Measurements from ENCODE around the gene MAP10. TPM values are rescaled to one million over a fixed set of nuclear protein-coding genes. Genes with fewer than 3 reads are reported as not detected.

The MAP10 gene
- total and polyA plus RNA-seq, 2 experiments from 2014 or later, result 2.9 to 3.3 TPM

- Mint-ChIP-seq H3K27ac (no peak overlapping the region), H3K9me3 (peaks cover 11% of the 10 kb centered on the region), H3K4me1 (peaks cover 29% of the 10 kb centered on the region), H3K36me3 (ENCODE audit: low read depth) (peaks cover 4% of the 10 kb centered on the region; the same call in 2 of the 3 replicates), H3K27me3 (ENCODE audit: insufficient read depth, low read depth, poor library complexity) (no peaks in the 10 kb centered on the region), H3K4me3 (no peak overlapping the region)
- H2AFZ ChIP-seq, result no peak overlapping the region
- H3F3A ChIP-seq (replicated peaks; ENCODE audit: low read depth), result no peaks in the 10 kb centered on the region
- no peak overlapping the region for H3K27ac ChIP-seq (ENCODE audit: low read depth)
- TF ChIP-seq ZNF331 (CRISPR knock-in tag; IDR thresholded peaks at IDR 0.05; ENCODE audit: low read depth) (no peak), ZNF114 (CRISPR knock-in tag; IDR thresholded peaks at IDR 0.05) (no peak), EZH2phosphoT487 (IDR thresholded peaks at IDR 0.05; ENCODE audit: unreplicated experiment) (no peak)
- TF ChIP-seq, protein P1, sequence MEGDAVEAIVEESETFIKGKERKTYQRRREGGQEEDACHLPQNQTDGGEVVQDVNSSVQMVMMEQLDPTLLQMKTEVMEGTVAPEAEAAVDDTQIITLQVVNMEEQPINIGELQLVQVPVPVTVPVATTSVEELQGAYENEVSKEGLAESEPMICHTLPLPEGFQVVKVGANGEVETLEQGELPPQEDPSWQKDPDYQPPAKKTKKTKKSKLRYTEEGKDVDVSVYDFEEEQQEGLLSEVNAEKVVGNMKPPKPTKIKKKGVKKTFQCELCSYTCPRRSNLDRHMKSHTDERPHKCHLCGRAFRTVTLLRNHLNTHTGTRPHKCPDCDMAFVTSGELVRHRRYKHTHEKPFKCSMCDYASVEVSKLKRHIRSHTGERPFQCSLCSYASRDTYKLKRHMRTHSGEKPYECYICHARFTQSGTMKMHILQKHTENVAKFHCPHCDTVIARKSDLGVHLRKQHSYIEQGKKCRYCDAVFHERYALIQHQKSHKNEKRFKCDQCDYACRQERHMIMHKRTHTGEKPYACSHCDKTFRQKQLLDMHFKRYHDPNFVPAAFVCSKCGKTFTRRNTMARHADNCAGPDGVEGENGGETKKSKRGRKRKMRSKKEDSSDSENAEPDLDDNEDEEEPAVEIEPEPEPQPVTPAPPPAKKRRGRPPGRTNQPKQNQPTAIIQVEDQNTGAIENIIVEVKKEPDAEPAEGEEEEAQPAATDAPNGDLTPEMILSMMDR (conservative IDR thresholded peaks at IDR 0.05; ENCODE audit: low read depth in 2 of 2), result no peak
- no peak overlapping the region for H3K4me3 ChIP-seq
- H3K79me2 ChIP-seq (replicated peaks; ENCODE audit: insufficient read depth), result no peaks in the 10 kb centered on the region
- DNase-seq (ENCODE audit: low spot score), result no peak
- H3K27me3 ChIP-seq (ENCODE audit: insufficient read depth), result no peaks in the 10 kb centered on the region
- no peak for ATAC-seq
- peaks cover 15% of the 10 kb centered on the region for H3K4me1 ChIP-seq (ENCODE audit: insufficient read depth)
- 0 out of 2 replicates have a peak, but pooled peaks cover 4% of the 10 kb centered on the region for H3K9me2 ChIP-seq (ENCODE audit: insufficient read depth)
- no peaks in the 10 kb centered on the region for H4K20me1 ChIP-seq (replicated peaks; ENCODE audit: insufficient read depth)
- no peak overlapping the region for H3K4me2 ChIP-seq
- H3K36me3 ChIP-seq (ENCODE audit: insufficient read depth), result no peaks in the 10 kb centered on the region
Observed at GRCh38 chr1:232765542-232765941, 39.7 kb upstream of the MAP10 start.

GRCh38 chr1:232766241-232766890 is 38.9 kb upstream of the MAP10 start:
- H3F3A ChIP-seq (replicated peaks; ENCODE audit: low read depth), result no peaks in the 10 kb centered on the region
- H3K36me3 Mint-ChIP-seq (ENCODE audit: low read depth), result peaks cover 4% of the 10 kb centered on the region; the same call in 2 of the 3 replicates
- H3K9me3 Mint-ChIP-seq, result peaks cover 11% of the 10 kb centered on the region
- H4K20me1 ChIP-seq (replicated peaks; ENCODE audit: insufficient read depth), result no peaks in the 10 kb centered on the region
- no peaks in the 10 kb centered on the region for H3K9me2 ChIP-seq (ENCODE audit: insufficient read depth)
- H3K79me2 ChIP-seq (replicated peaks; ENCODE audit: insufficient read depth), result no peaks in the 10 kb centered on the region
- TF ChIP-seq STAT1 (IDR thresholded peaks at IDR 0.05; ENCODE audit: unreplicated experiment), result no peak
- no peak for TF ChIP-seq JUNB (IDR thresholded peaks at IDR 0.05; ENCODE audit: unreplicated experiment)
- TF ChIP-seq POLR2AphosphoS5 (IDR thresholded peaks at IDR 0.05; ENCODE audit: low read depth), result no peak
- no peak for TF ChIP-seq NANOG (IDR thresholded peaks at IDR 0.05; ENCODE audit: borderline replicate concordance)
- no peak overlapping the region for H3K4me3 ChIP-seq
- H3K4me1 Mint-ChIP-seq, result peaks cover 34% of the 10 kb centered on the region
- peak; percentile 11 for DNase-seq (ENCODE audit: low spot score)
- no peak overlapping the region; the same call in 1 of the 2 replicates for H3K27ac Mint-ChIP-seq
- H3K4me3 Mint-ChIP-seq, result no peak overlapping the region
- H3K27me3 ChIP-seq (ENCODE audit: insufficient read depth), result no peaks in the 10 kb centered on the region
- peak overlapping the region; percentile 44; the same call in 1 of the 2 replicates for H2AFZ ChIP-seq
- peak; percentile 37; the same call in 2 of the 3 replicates for ATAC-seq
- peaks cover 20% of the 10 kb centered on the region for H3K4me1 ChIP-seq (ENCODE audit: insufficient read depth)
- H3K27ac ChIP-seq (ENCODE audit: low read depth), result no peak overlapping the region
- 0 out of 2 replicates have a peak overlapping the region, but pooled peaks have one; percentile 10 for H3K4me2 ChIP-seq
- no peaks in the 10 kb centered on the region for H3K36me3 ChIP-seq (ENCODE audit: insufficient read depth)
- no peaks in the 10 kb centered on the region for H3K27me3 Mint-ChIP-seq (ENCODE audit: insufficient read depth, low read depth, poor library complexity)

DNA sequence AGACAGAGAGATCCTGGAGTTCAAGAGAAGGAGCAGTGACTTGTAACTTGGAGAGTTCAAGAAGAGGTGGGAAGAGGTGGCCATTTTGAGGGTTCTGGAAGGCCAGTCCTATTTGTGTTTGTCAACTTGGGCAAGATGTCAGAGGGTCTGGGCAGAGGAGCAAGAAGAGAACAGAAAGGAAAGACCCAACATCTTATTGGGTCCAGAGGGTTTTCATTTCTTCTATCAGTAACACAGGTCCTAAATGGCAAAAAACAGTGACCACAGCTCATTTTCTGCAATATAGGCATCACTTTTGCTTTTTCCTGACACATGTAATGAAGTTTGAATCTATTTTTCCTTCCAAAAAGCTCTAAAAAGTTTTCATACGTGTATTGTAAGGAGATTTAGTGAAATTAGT is 38.3 kb upstream of the MAP10 start:
- H3K9me3 Mint-ChIP-seq, result peaks cover 11% of the 10 kb centered on the region
- H3K36me3 Mint-ChIP-seq (ENCODE audit: low read depth), result peaks cover 4% of the 10 kb centered on the region; the same call in 2 of the 3 replicates
- TF ChIP-seq ZNF331 (CRISPR knock-in tag; IDR thresholded peaks at IDR 0.05; ENCODE audit: low read depth), result no peak
- no peak for TF ChIP-seq POLR2AphosphoS5 (IDR thresholded peaks at IDR 0.05; ENCODE audit: low read depth)
- no peak for TF ChIP-seq STAT1 (IDR thresholded peaks at IDR 0.05; ENCODE audit: unreplicated experiment)
- TF ChIP-seq EZH2 (IDR thresholded peaks at IDR 0.05; ENCODE audit: low read depth, unreplicated experiment), result no peak

More for the DNA sequence above, 38.3 kb upstream of the MAP10 start:
- no peak overlapping the region for H3K4me2 ChIP-seq
- no peak for ATAC-seq
- H3K27me3 ChIP-seq (ENCODE audit: insufficient read depth), result no peaks in the 10 kb centered on the region
- H3K27ac ChIP-seq (ENCODE audit: low read depth), result no peak overlapping the region
- peaks cover 20% of the 10 kb centered on the region for H3K4me1 ChIP-seq (ENCODE audit: insufficient read depth)
- Mint-ChIP-seq H3K27ac (no peak overlapping the region), H3K4me3 (no peak overlapping the region), H3K27me3 (ENCODE audit: insufficient read depth, low read depth, poor library complexity) (no peaks in the 10 kb centered on the region), H3K4me1 (peaks cover 34% of the 10 kb centered on the region)
- no peak for DNase-seq (ENCODE audit: low spot score)
- no peaks in the 10 kb centered on the region for H4K20me1 ChIP-seq (replicated peaks; ENCODE audit: insufficient read depth)
- no peak overlapping the region for H3K4me3 ChIP-seq
- H3K79me2 ChIP-seq (replicated peaks; ENCODE audit: insufficient read depth), result no peaks in the 10 kb centered on the region
- H2AFZ ChIP-seq, result peak overlapping the region; percentile 44; the same call in 1 of the 2 replicates
- H3K36me3 ChIP-seq (ENCODE audit: insufficient read depth), result no peaks in the 10 kb centered on the region
- no peaks in the 10 kb centered on the region for H3F3A ChIP-seq (replicated peaks; ENCODE audit: low read depth)
- H3K9me2 ChIP-seq (ENCODE audit: insufficient read depth), result no peaks in the 10 kb centered on the region

All from GM23338 (cell line).